Renal cortical epithelial cell (primary cell): ENCODE data around the gene GLRX5. TPM values are rescaled to one million over a fixed set of nuclear protein-coding genes. Genes with fewer than 3 reads are reported as not detected.
"Not testable (repeated sequence)": the region's sequence is repeated elsewhere in the genome, so short reads cannot be mapped to it uniquely, and the experiment has no call there.

Source experiments
- DNase-seq: peaks from one replicate; pipeline ENCODE4 v3.0.0-alpha.2; 2011; ENCODE audit warnings: low read depth
- total RNA-seq: library from RNA; depleted of rRNA; stranded (reverse); fragments of >200 nt; gene quantifications from 2 replicates; pipeline ENCODE4 v1.2.3, GENCODE V29; 2014

Gene GLRX5
- total RNA-seq, 1 donor from 2014 or later = 35.4 TPM

GRCh38 chr14:95498622-95499353 lies 36.1 kb upstream of the GLRX5 start:
- DNase-seq = peak; percentile 18

- DNase-seq = no peak
These were observed 35.5 kb upstream of the GLRX5 start for GRCh38 chr14:95499354-95499750.

- DNase-seq = no peak
These were observed 34.6 kb upstream of the GLRX5 start for GRCh38 chr14:95500201-95500681.

GRCh38 chr14:95500772-95501401 lies 34.0 kb upstream of the GLRX5 start:
- DNase-seq = peak; percentile 67

- no peak for DNase-seq
These were observed 32.4 kb upstream of the GLRX5 start for GRCh38 chr14:95502381-95502950.

GRCh38 chr14:95503365-95504134 lies 31.3 kb upstream of the GLRX5 start:
- DNase-seq = no peak

GRCh38 chr14:95504135-95505029 lies 30.5 kb upstream of the GLRX5 start:
- no peak for DNase-seq

- no peak for DNase-seq
These were observed 29.7 kb upstream of the GLRX5 start for GRCh38 chr14:95505030-95505589.

GRCh38 chr14:95507174-95507573 lies 27.7 kb upstream of the GLRX5 start:
- peak; percentile 67 for DNase-seq

GRCh38 chr14:95507701-95508103 lies 27.1 kb upstream of the GLRX5 start:
- DNase-seq = peak; percentile 88

GRCh38 chr14:95508377-95508776 lies 26.5 kb upstream of the GLRX5 start:
- no peak for DNase-seq

- DNase-seq = no peak
These were observed 25.4 kb upstream of the GLRX5 start for GRCh38 chr14:95509495-95509894.

GRCh38 chr14:95510344-95510743 lies 24.5 kb upstream of the GLRX5 start:
- DNase-seq = not testable (repeated sequence)

GRCh38 chr14:95510804-95511203 lies 24.0 kb upstream of the GLRX5 start:
- no peak for DNase-seq

- DNase-seq = no peak
These were observed 23.2 kb upstream of the GLRX5 start for GRCh38 chr14:95511687-95512086.

GRCh38 chr14:95513291-95513690 lies 21.6 kb upstream of the GLRX5 start:
- DNase-seq = no peak

GRCh38 chr14:95514131-95515079 lies 20.4 kb upstream of the GLRX5 start:
- no peak for DNase-seq

- no peak for DNase-seq
These were observed 19.8 kb upstream of the GLRX5 start for GRCh38 chr14:95515080-95515489.
